GM18505 (cell line): ENCODE results near the gene TRMT6.

Experiments used
- ATAC-seq: cut with Tn5 transposase; IDR thresholded peaks from one replicate; pipeline ENCODE4 v1.9.1; 2021; ENCODE audit not compliant: unreplicated experiment
- POLR2A ChIP-seq: IDR thresholded peaks from 4 replicates; pipeline ENCODE4 v1.6.1; 2011; ENCODE audit warnings: borderline replicate concordance; ENCODE audit not compliant: insufficient read depth, insufficient read length; ENCODE audit errors: extremely low read depth

Gene TRMT6

GRCh38 chr20:5910186-5910585 lies 40.1 kb downstream of the TRMT6 start:
- TF ChIP-seq POLR2A: no peak
- no peak for ATAC-seq

GRCh38 chr20:5908981-5909380 lies 41.4 kb downstream of the TRMT6 start:
- TF ChIP-seq POLR2A: no peak
- ATAC-seq: no peak

GRCh38 chr20:5900908-5901307 lies 49.4 kb downstream of the TRMT6 start:
- no peak for TF ChIP-seq POLR2A
- ATAC-seq: no peak

GRCh38 chr20:5899444-5899843 lies 50.9 kb downstream of the TRMT6 start:
- no peak for TF ChIP-seq POLR2A
- no peak for ATAC-seq

- no peak for ATAC-seq
- no peak for TF ChIP-seq POLR2A
These were observed 54.7 kb downstream of the TRMT6 start for GRCh38 chr20:5895626-5896025.

GRCh38 chr20:5893621-5894020 lies 56.7 kb downstream of the TRMT6 start:
- TF ChIP-seq POLR2A: no peak
- ATAC-seq: no peak

- TF ChIP-seq POLR2A: no peak
- ATAC-seq: no peak
These were observed 57.3 kb downstream of the TRMT6 start for GRCh38 chr20:5893052-5893451.

- no peak for ATAC-seq
- no peak for TF ChIP-seq POLR2A
These were observed 59.4 kb downstream of the TRMT6 start for GRCh38 chr20:5890773-5891441.

- no peak for TF ChIP-seq POLR2A
- ATAC-seq: no peak
These were observed 62.3 kb downstream of the TRMT6 start for GRCh38 chr20:5888041-5888440.

GRCh38 chr20:5887386-5887785 lies 62.9 kb downstream of the TRMT6 start:
- TF ChIP-seq POLR2A: no peak
- ATAC-seq: no peak
